CD4-positive, alpha-beta T cell (primary cell): ENCODE results near the gene BICC1. TPM values are rescaled to one million over a fixed set of nuclear protein-coding genes. Genes with fewer than 3 reads are reported as not detected.

ENCODE experiments used
- ATAC-seq: fragments of 200-7000 bp; cut with Tn5 transposase; one replicate; pipeline ENCODE4 v1.10.0; 2022; ENCODE audit warnings: mild to moderate bottlenecking; ENCODE audit not compliant: poor library complexity
- CTCF ChIA-PET: fragments of 350-600 bp; sonication (Branson Sonifier 250); formaldehyde crosslinking; loops from one replicate; lab custom pipeline; 2021; ENCODE audit warnings: antibody characterized with exemption, inconsistent platforms; lab: Charles Lee
- POLR2A ChIA-PET: fragments of 350-600 bp; sonication (Branson Sonifier 250); formaldehyde crosslinking; loops from one replicate; lab custom pipeline; 2021; ENCODE audit warnings: antibody characterized with exemption, inconsistent platforms; lab: Charles Lee
- DNase-seq, 14 experiments: peaks; one replicate each; pipeline ENCODE4 v3.0.0-alpha.2; 2013 to 2020; ENCODE audit warnings: mixed read lengths in 2 of 14
- H3K27ac ChIP-seq, 2 donors: one replicate each; pipeline versions ENCODE4 v1.5.1 to v1.7.0; 2013; ENCODE audit warnings: low read length in 2 of 2, low read depth in 1 of 2, mild to moderate bottlenecking in 1 of 2
- H3K27me3 ChIP-seq, 2 experiments: 1 replicate in 1 of 2; 2 replicates in 1 of 2; pipeline versions ENCODE4 v1.6.1 to v1.7.0; 2013; ENCODE audit warnings: low read length in 2 of 2, control low read depth in 1 of 2, mild to moderate bottlenecking in 1 of 2, moderate library complexity in 1 of 2; ENCODE audit not compliant: insufficient read depth in 2 of 2, control insufficient read depth in 1 of 2
- H3K36me3 ChIP-seq: one replicate; pipeline ENCODE4 v1.6.1; 2013; ENCODE audit warnings: low read length, control low read depth; ENCODE audit not compliant: insufficient read depth
- H3K4me1 ChIP-seq: one replicate; pipeline ENCODE4 v1.6.1; 2013; ENCODE audit warnings: low read length, control low read depth; ENCODE audit not compliant: insufficient read depth
- H3K4me3 ChIP-seq: one replicate; pipeline ENCODE4 v1.5.1; 2013; ENCODE audit warnings: mild to moderate bottlenecking, low read length, moderate library complexity
- H3K9me3 ChIP-seq, 2 experiments: 1 replicate in 1 of 2; 2 replicates in 1 of 2; pipeline versions ENCODE4 v1.6.1 to v1.7.0; 2013; ENCODE audit warnings: low read length in 2 of 2, mild to moderate bottlenecking in 2 of 2, control low read depth in 1 of 2, moderate library complexity in 1 of 2; ENCODE audit not compliant: control insufficient read depth in 1 of 2, insufficient read depth in 1 of 2
- H3K27ac Mint-ChIP-seq: one replicate; pipeline ENCODE4 v1.8.0; 2020; ENCODE audit warnings: mixed read lengths
- H3K27me3 Mint-ChIP-seq: one replicate; pipeline ENCODE4 v1.8.0; 2021; ENCODE audit warnings: mixed read lengths
- H3K36me3 Mint-ChIP-seq: one replicate; pipeline ENCODE4 v1.8.0; 2021; ENCODE audit warnings: low read depth, mixed read lengths
- H3K4me1 Mint-ChIP-seq: one replicate; pipeline ENCODE4 v1.8.0; 2021; ENCODE audit warnings: low read depth, mixed read lengths
- H3K4me3 Mint-ChIP-seq: one replicate; pipeline ENCODE4 v1.8.0; 2020; ENCODE audit warnings: mild to moderate bottlenecking, mixed read lengths
- H3K9me3 Mint-ChIP-seq: one replicate; pipeline ENCODE4 v1.8.0; 2020; ENCODE audit warnings: mixed read lengths
- CTCF ChIP-seq: fragments of 200-600 bp; IDR thresholded peaks from one replicate; pipeline ENCODE4 v1.8.0; 2022; ENCODE audit warnings: antibody characterized with exemption, mild to moderate bottlenecking
- intact Hi-C, 2 experiments: fragments of 100-400 bp; cut with DNase I in 1 of 2; cut with micrococcal nuclease in 1 of 2; formaldehyde crosslinking; loops; one replicate each; pipeline versions ENCODE4 v1.15.1 to v1.9.0; 2023 to 2025; cut with DNase I, micrococcal nuclease
- total RNA-seq, 174 experiments: library from RNA in 2 of 174; stranded (reverse) in 2 of 174; gene quantifications; one replicate each; pipeline ENCODE4 v1.2.3 and lab custom pipeline; 2021 to 2026

BICC1 gene
- total RNA-seq, 2 experiments from 2014 or later = not detected

- CTCF ChIA-PET = no interaction called here
- POLR2A ChIA-PET = no interaction called here
- Histone ChIP-seq H3K36me3 (no peaks in the 10 kb centered on the region), H3K4me3 (no peak overlapping the region), H3K9me3 (no peaks in the 10 kb centered on the region), H3K4me1 (no peaks in the 10 kb centered on the region), H3K27me3 (no peaks in the 10 kb centered on the region), H3K27ac (no peak overlapping the region)
- Mint-ChIP-seq H3K36me3 (no peaks in the 10 kb centered on the region), H3K4me1 (no peaks in the 10 kb centered on the region), H3K27ac (no peak overlapping the region), H3K27me3 (no peaks in the 10 kb centered on the region), H3K4me3 (no peak overlapping the region), H3K9me3 (no peaks in the 10 kb centered on the region)
- DNase-seq (no peak), ATAC-seq (no peak)
- no peak for TF ChIP-seq CTCF
- intact Hi-C loops = no loop called here
Measured at GRCh38 chr10:58829839-58830238, 317.2 kb downstream of the BICC1 start.

- Histone ChIP-seq H3K4me3 (no peak overlapping the region), H3K9me3 (no peaks in the 10 kb centered on the region), H3K27me3 (no peaks in the 10 kb centered on the region), H3K27ac (no peak overlapping the region), H3K4me1 (no peaks in the 10 kb centered on the region), H3K36me3 (no peaks in the 10 kb centered on the region)
- ATAC-seq (no peak), DNase-seq (no peak)
- H3K4me3 Mint-ChIP-seq = no peak overlapping the region
- H3K4me1 Mint-ChIP-seq = no peaks in the 10 kb centered on the region
- no peak for TF ChIP-seq CTCF
- CTCF ChIA-PET = no interaction called here
- no peaks in the 10 kb centered on the region for H3K36me3 Mint-ChIP-seq
- H3K9me3 Mint-ChIP-seq = no peaks in the 10 kb centered on the region
- H3K27me3 Mint-ChIP-seq = no peaks in the 10 kb centered on the region
- POLR2A ChIA-PET = no interaction called here
- H3K27ac Mint-ChIP-seq = no peak overlapping the region
- intact Hi-C loops = no loop called here
Measured at GRCh38 chr10:58830697-58831096, 318.0 kb downstream of the BICC1 start.

- no peaks in the 10 kb centered on the region for H3K9me3 Mint-ChIP-seq
- POLR2A ChIA-PET = no interaction called here
Measured at GRCh38 chr10:58833771-58834561, 321.3 kb downstream of the BICC1 start.

More at GRCh38 chr10:58833771-58834561, 321.3 kb downstream of the BICC1 start:
- no peaks in the 10 kb centered on the region for H3K27me3 ChIP-seq
- H3K9me3 ChIP-seq = no peaks in the 10 kb centered on the region
- CTCF ChIA-PET = no interaction called here
- Mint-ChIP-seq H3K27ac (no peak overlapping the region), H3K4me1 (no peaks in the 10 kb centered on the region), H3K4me3 (no peak overlapping the region), H3K27me3 (no peaks in the 10 kb centered on the region), H3K36me3 (no peaks in the 10 kb centered on the region)
- H3K36me3 ChIP-seq = no peaks in the 10 kb centered on the region
- H3K27ac ChIP-seq = no peak overlapping the region
- no peak for TF ChIP-seq CTCF
- H3K4me3 ChIP-seq = no peak overlapping the region
- H3K4me1 ChIP-seq = no peaks in the 10 kb centered on the region
- no peak for ATAC-seq
- intact Hi-C loops = no loop called here
- DNase-seq = no peak
